ENCODE data around the gene DDX52.
A peak's percentile ranks its signal among the peaks of the same experiment; 100 is the strongest.
"Not testable (repeated sequence)": the region's sequence is repeated elsewhere in the genome, so short reads cannot be mapped to it uniquely, and the experiment has no call there.

Gene DDX52

GRCh38 chr17:37610971-37611370 is 32.3 kb downstream of the DDX52 start:
- H3K27me3 Mint-ChIP-seq: no peaks in the 10 kb centered on the region
- DNase-seq (no peak), ATAC-seq (no peak)
- no peaks in the 10 kb centered on the region for H3K9me3 Mint-ChIP-seq
- peaks cover 19% of the 10 kb centered on the region for H3K4me1 Mint-ChIP-seq
- no peak overlapping the region for H3K27ac Mint-ChIP-seq
- H3K4me3 Mint-ChIP-seq: no peak overlapping the region

- H3K9me3 Mint-ChIP-seq, ATAC-seq, H3K27me3 Mint-ChIP-seq, DNase-seq: not testable (repeated sequence)
- peak overlapping the region; percentile 91 to 98 for H3K27ac Mint-ChIP-seq
- H3K4me1 Mint-ChIP-seq: peaks cover 28% of the 10 kb centered on the region
- peak overlapping the region; percentile 83 to 95 for H3K4me3 Mint-ChIP-seq
Observed at GRCh38 chr17:37610041-37610420, 33.2 kb downstream of the DDX52 start.

- Mint-ChIP-seq H3K4me3 (peak within 1 kb of the TSS; percentile 83 to 95), H3K4me1 (peaks cover 35% of the 10 kb centered on the region), H3K27ac (peak within 1 kb of the TSS; percentile 97 to 98), H3K27me3 (no peaks in the 10 kb centered on the region), H3K9me3 (no peaks in the 10 kb centered on the region)
- peak; percentile 96 to 98 for DNase-seq
- ATAC-seq: peak; percentile 91
Observed at GRCh38 chr17:37609170-37610040, 33.8 kb downstream of the DDX52 start, which contains the start of gene SYNRG. Gene SYNRG, minus strand, starts transcription at chr17:37609418. Its CDS starts 63 bp downstream, at chr17:37609355.

GRCh38 chr17:37608351-37609169 is 34.7 kb downstream of the DDX52 start:
- peaks cover 41% of the 10 kb centered on the region for H3K4me1 Mint-ChIP-seq
- H3K9me3 Mint-ChIP-seq: no peaks in the 10 kb centered on the region
- peak overlapping the region; percentile 83 to 95 for H3K4me3 Mint-ChIP-seq
- DNase-seq (peak in 1 of 2 donors; percentile 8), ATAC-seq (peak; percentile 18)
- no peaks in the 10 kb centered on the region for H3K27me3 Mint-ChIP-seq
- H3K27ac Mint-ChIP-seq: peak overlapping the region; percentile 83 to 98

- Mint-ChIP-seq H3K4me3 (peak overlapping the region; percentile 83 to 95), H3K9me3 (no peaks in the 10 kb centered on the region), H3K27me3 (no peaks in the 10 kb centered on the region), H3K4me1 (peaks cover 45% of the 10 kb centered on the region), H3K27ac (peak overlapping the region; percentile 93 to 98)
- peak; percentile 15 to 28 for DNase-seq
- ATAC-seq: no peak
Observed at GRCh38 chr17:37607637-37608331, 35.5 kb downstream of the DDX52 start.

GRCh38 chr17:37605813-37606505 is 37.3 kb downstream of the DDX52 start:
- peak overlapping the region; percentile 71 to 83 for H3K4me3 Mint-ChIP-seq
- H3K9me3 Mint-ChIP-seq: no peaks in the 10 kb centered on the region
- H3K4me1 Mint-ChIP-seq: peaks cover 52% of the 10 kb centered on the region
- DNase-seq (peak; percentile 14 to 51), ATAC-seq (peak; percentile 64)
- peak overlapping the region; percentile 52 to 86 for H3K27ac Mint-ChIP-seq
- no peaks in the 10 kb centered on the region for H3K27me3 Mint-ChIP-seq

GRCh38 chr17:37605081-37605480 is 38.2 kb downstream of the DDX52 start:
- Mint-ChIP-seq H3K27me3 (no peaks in the 10 kb centered on the region), H3K27ac (peak overlapping the region; percentile 86 to 94), H3K4me1 (peaks cover 58% of the 10 kb centered on the region), H3K9me3 (no peaks in the 10 kb centered on the region), H3K4me3 (peak overlapping the region; percentile 65 to 83)
- DNase-seq (no peak), ATAC-seq (no peak)

- Mint-ChIP-seq H3K27ac (peak overlapping the region; percentile 86 to 94), H3K4me3 (peak overlapping the region; percentile 65 to 83), H3K4me1 (peaks cover 54% of the 10 kb centered on the region), H3K9me3 (no peaks in the 10 kb centered on the region), H3K27me3 (no peaks in the 10 kb centered on the region)
- DNase-seq (no peak), ATAC-seq (peak; percentile 16)
Observed at GRCh38 chr17:37604556-37604955, 38.7 kb downstream of the DDX52 start.

GRCh38 chr17:37598145-37598544 is 45.1 kb downstream of the DDX52 start:
- ATAC-seq: no peak
- Mint-ChIP-seq H3K27ac (no peak overlapping the region), H3K27me3 (no peaks in the 10 kb centered on the region), H3K4me3 (no peak overlapping the region), H3K4me1 (peaks cover 39% of the 10 kb centered on the region), H3K9me3 (no peaks in the 10 kb centered on the region)
- DNase-seq: no peak

- ATAC-seq: no peak
- Mint-ChIP-seq H3K4me1 (peaks cover 49% of the 10 kb centered on the region), H3K27me3 (no peaks in the 10 kb centered on the region), H3K27ac (peak overlapping the region in 1 of 2 donors; percentile 1), H3K9me3 (no peaks in the 10 kb centered on the region), H3K4me3 (no peak overlapping the region)
- no peak for DNase-seq
Observed at GRCh38 chr17:37592291-37592690, 51.0 kb downstream of the DDX52 start.

GRCh38 chr17:37585066-37585465 is 58.2 kb downstream of the DDX52 start:
- H3K4me3 Mint-ChIP-seq: no peak overlapping the region
- DNase-seq (no peak), ATAC-seq (no peak)
- H3K27me3 Mint-ChIP-seq: no peaks in the 10 kb centered on the region
- peaks cover 19% of the 10 kb centered on the region for H3K4me1 Mint-ChIP-seq
- no peak overlapping the region for H3K27ac Mint-ChIP-seq
- no peaks in the 10 kb centered on the region for H3K9me3 Mint-ChIP-seq

GRCh38 chr17:37576281-37576680 is 67.0 kb downstream of the DDX52 start:
- no peaks in the 10 kb centered on the region for H3K4me1 Mint-ChIP-seq
- ATAC-seq (no peak), DNase-seq (no peak)

GRCh38 chr17:37574427-37574826 is 68.8 kb downstream of the DDX52 start:
- no peak overlapping the region for H3K4me3 Mint-ChIP-seq
- H3K27me3 Mint-ChIP-seq: no peaks in the 10 kb centered on the region
- no peak for ATAC-seq
- no peak for DNase-seq
- no peaks in the 10 kb centered on the region for H3K4me1 Mint-ChIP-seq
- H3K27ac Mint-ChIP-seq: no peak overlapping the region
- H3K9me3 Mint-ChIP-seq: no peaks in the 10 kb centered on the region

More at GRCh38 chr17:37576281-37576680, 67.0 kb downstream of the DDX52 start:
- H3K4me3 Mint-ChIP-seq: no peak overlapping the region
- H3K27ac Mint-ChIP-seq: no peak overlapping the region
- H3K9me3 Mint-ChIP-seq: no peaks in the 10 kb centered on the region
- H3K27me3 Mint-ChIP-seq: no peaks in the 10 kb centered on the region

GRCh38 chr17:37571674-37572073 is 71.6 kb downstream of the DDX52 start:
- Mint-ChIP-seq H3K4me1 (no peaks in the 10 kb centered on the region), H3K27ac (no peak overlapping the region), H3K4me3 (no peak overlapping the region), H3K27me3 (no peaks in the 10 kb centered on the region), H3K9me3 (no peaks in the 10 kb centered on the region)
- no peak for DNase-seq
- no peak for ATAC-seq

Data from stimulated activated naive CD8-positive, alpha-beta T cell treated with anti-CD3 and anti-CD28 coated beads, Interleukin-15, amount 100 ng/mL, for 72 hours (primary cell).